GM10266 (cell line): ENCODE measurements around the gene UTP15.

Experiments
- DNase-seq: peaks from one replicate; pipeline ENCODE4 v3.0.0; 2012; ENCODE audit errors: extremely low spot score
- TF ChIP-seq, protein P1 (sequence below): IDR thresholded peaks from 2 replicates; pipeline ENCODE4 v1.5.1; 2012; ENCODE audit warnings: mild to moderate bottlenecking, low read depth; ENCODE audit not compliant: control insufficient read depth, insufficient read depth; ENCODE audit errors: missing control alignments

UTP15 gene

DNA sequence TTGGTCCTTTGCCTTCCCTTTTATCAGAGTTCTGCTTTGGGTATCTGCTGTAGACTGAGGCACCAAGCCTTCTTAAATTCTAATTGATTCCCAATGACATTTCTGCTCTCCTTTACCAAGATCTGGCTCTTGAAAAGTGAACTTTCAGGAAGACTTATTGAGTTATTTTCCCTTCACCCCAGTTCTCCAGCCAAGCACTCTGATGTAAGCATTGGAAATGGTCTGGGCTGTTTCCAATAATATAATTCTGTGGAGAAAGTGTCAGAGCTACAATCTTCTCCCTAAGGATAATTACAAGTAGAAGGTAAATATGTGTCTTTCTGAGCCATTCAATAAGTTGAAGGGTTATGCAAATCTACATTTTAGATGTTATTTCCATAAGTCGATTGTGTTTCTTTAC, 36.5 kb upstream of the UTP15 start:
- TF ChIP-seq, protein P1, sequence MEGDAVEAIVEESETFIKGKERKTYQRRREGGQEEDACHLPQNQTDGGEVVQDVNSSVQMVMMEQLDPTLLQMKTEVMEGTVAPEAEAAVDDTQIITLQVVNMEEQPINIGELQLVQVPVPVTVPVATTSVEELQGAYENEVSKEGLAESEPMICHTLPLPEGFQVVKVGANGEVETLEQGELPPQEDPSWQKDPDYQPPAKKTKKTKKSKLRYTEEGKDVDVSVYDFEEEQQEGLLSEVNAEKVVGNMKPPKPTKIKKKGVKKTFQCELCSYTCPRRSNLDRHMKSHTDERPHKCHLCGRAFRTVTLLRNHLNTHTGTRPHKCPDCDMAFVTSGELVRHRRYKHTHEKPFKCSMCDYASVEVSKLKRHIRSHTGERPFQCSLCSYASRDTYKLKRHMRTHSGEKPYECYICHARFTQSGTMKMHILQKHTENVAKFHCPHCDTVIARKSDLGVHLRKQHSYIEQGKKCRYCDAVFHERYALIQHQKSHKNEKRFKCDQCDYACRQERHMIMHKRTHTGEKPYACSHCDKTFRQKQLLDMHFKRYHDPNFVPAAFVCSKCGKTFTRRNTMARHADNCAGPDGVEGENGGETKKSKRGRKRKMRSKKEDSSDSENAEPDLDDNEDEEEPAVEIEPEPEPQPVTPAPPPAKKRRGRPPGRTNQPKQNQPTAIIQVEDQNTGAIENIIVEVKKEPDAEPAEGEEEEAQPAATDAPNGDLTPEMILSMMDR, result no peak
- no peak for DNase-seq

- TF ChIP-seq, protein P1, result no peak
- no peak for DNase-seq
Measured at GRCh38 chr5:73531356-73531755, 34.2 kb upstream of the UTP15 start.

GRCh38 chr5:73532195-73532594, 33.3 kb upstream of the UTP15 start:
- TF ChIP-seq, protein P1, result no peak
- DNase-seq, result no peak

DNA sequence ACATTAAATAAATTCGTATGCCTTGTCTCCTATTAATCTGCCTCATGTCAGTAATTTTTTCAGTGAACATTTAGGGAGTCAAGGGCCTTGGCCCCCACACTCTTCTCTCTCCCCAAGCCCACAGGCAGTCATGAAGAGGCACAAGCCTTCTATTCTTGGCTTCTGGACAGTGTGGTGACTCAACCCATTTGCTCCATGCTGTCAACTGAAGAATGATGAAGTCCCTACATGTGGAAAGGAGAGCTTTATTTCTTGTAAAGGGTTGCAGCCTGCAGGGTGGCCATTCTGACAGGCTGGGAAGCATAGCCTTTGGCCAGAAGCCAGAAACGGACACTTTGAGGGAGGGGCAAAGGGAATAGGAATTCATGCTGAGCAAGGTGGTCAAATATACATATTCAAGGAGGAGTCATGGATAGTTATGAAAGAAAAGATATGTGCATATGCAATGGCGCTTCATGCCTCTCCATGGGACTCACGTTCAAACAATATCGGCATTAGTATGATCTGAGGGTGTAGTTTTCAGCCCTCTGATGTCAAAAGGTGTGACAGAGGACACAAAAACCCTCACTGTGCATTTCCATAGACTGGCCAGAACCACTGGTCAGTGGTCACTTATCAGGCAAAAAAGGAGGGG, 31.4 kb upstream of the UTP15 start:
- TF ChIP-seq, protein P1, result no peak
- no peak for DNase-seq

DNA sequence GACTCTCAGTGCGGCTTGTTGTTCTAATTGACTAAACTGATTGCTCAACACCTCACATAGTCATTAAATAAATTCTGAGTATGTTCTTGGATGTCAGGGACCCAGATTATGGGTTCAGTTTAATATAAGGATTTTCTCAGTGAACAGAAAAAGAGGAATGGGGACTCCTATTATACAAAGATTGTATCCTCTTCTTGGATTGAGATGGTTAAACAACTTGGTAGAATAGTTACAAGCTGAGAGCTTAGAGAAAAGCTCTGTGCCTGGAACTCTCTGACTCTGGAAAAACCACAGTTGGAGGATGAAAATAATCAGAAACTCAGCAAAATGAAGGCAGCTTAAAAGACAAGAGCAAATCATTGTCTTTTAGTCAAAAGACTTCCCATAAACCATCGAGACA, 30.6 kb upstream of the UTP15 start:
- TF ChIP-seq, protein P1, result no peak
- DNase-seq, result no peak

DNA sequence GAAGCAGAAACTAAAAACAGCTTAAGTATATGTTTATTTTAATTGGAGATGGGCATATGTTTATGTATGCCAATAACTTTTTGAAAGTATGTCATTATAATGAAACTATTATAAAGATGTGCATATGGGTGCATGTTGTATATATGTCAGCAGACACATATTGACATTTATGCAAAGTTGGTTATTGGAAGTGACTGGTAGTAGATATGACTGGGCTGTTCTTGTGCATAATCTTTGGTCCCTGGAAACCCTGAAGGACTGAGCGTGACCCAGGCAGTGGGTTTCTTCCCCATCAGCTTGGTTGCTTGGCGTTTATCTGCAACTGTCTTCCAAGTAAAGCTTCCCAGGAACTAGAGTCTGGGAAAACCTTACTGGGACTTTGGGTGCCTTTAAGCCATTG, 25.8 kb upstream of the UTP15 start:
- no peak for DNase-seq
- TF ChIP-seq, protein P1, result no peak

GRCh38 chr5:73540192-73540591, 25.4 kb upstream of the UTP15 start:
- no peak for DNase-seq

More at GRCh38 chr5:73540192-73540591, 25.4 kb upstream of the UTP15 start:
- TF ChIP-seq, protein P1, result no peak
